Adrenal gland (tissue), 5 donors: ENCODE measurements around the gene CCDC27.

Source experiments
- CTCF ChIP-seq, 6 experiments: fragments of 450-650 bp in 4 of 6; fragments of 200-600 bp in 2 of 6; sonication (generic) in 1 of 6; IDR thresholded peaks; 1 replicate in 5 of 6; 2 replicates in 1 of 6; pipeline versions ENCODE4 v1.5.1 to v1.8.0; 2016 to 2021; ENCODE audit warnings: antibody characterized with exemption in 6 of 6, mild to moderate bottlenecking in 2 of 6, moderate library complexity in 1 of 6
- POLR2A ChIP-seq, 2 donors: fragments of 450-650 bp; IDR thresholded peaks; one replicate each; pipeline ENCODE4 v1.6.1; 2017; ENCODE audit warnings: antibody characterized with exemption in 2 of 2, mild to moderate bottlenecking in 2 of 2, moderate library complexity in 1 of 2
- donor health status: DM: no; HTN: no; CAD: no.

GRCh38 chr1:3783651-3784474 is 31.6 kb downstream of the CCDC27 start:
- TF ChIP-seq CTCF (IDR thresholded peaks at IDR 0.05) (no peak), POLR2A (IDR thresholded peaks at IDR 0.05) (no peak)
